GM12872 (cell line): Measurements from ENCODE around the gene KLF1.

Experiments
- TF ChIP-seq, protein P1 (sequence below): IDR thresholded peaks from 3 replicates; pipeline ENCODE4 v1.5.1; 2011; ENCODE audit warnings: low read depth, mild to moderate bottlenecking, low read length, moderate library complexity; ENCODE audit not compliant: insufficient read depth

Gene KLF1

DNA sequence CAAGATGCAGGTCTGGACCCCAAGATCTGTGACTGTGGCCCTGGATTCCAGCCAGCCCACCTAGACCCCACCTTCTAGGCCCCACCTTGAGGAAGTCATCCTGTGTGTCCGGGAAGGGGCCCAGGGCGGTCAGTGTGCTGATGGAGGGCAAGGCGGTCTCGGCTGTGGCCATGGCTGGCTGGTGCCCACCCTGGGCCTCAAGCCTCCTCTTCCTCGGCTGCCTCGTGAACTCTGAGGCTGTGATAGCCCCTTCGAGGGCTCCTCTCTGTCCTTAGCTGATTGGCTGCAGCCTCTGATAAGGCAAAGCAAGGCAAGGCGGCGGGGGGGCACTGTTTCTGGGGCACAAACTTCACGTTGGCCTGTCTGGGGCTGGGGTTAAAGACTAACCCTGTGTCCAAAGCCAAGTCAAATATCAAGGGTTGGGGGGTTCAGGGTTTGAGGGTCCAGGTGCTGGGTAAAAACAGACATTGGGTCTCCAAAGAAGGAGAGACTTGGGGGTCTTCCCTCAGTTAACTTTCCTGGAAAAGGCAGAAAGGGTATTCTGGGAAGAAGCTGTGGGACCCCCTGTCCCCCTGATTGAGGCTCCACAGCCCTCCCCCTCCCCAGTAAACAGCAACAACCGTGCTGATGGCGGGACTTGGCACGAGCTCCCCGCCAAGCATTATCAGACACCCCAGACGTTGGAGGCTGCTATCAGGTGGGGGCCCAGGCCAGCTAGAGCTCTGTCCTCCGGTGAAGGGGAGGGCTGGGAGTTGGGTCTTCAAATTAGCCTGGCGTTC, at the start of gene KLF1:
TSS of gene KLF1 (minus strand) at position 233 of the 779 bp plus-strand sequence. CDS start at position 172, 61 bp downstream.
- TF ChIP-seq, protein P1, sequence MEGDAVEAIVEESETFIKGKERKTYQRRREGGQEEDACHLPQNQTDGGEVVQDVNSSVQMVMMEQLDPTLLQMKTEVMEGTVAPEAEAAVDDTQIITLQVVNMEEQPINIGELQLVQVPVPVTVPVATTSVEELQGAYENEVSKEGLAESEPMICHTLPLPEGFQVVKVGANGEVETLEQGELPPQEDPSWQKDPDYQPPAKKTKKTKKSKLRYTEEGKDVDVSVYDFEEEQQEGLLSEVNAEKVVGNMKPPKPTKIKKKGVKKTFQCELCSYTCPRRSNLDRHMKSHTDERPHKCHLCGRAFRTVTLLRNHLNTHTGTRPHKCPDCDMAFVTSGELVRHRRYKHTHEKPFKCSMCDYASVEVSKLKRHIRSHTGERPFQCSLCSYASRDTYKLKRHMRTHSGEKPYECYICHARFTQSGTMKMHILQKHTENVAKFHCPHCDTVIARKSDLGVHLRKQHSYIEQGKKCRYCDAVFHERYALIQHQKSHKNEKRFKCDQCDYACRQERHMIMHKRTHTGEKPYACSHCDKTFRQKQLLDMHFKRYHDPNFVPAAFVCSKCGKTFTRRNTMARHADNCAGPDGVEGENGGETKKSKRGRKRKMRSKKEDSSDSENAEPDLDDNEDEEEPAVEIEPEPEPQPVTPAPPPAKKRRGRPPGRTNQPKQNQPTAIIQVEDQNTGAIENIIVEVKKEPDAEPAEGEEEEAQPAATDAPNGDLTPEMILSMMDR, result no peak

DNA sequence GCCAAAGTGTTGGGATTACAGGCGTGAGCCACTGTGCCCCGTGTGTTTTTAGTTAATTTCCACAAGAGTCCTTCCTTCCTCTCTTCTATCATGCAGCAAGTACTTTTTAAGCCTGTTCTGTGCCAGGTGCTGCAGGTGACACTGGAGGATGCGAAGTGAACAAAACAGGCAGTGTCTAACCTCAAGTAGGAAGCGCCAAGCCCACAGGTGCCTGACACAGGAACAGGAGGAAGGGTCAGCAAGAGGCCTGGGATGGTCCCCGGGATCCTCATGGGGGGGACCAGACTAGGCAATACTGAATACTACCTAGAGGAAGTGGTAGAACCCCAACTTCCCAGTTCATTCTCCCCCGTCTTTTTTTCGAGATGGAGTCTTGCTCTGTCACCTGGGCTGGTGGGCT, 49.6 kb upstream of the KLF1 start:
- TF ChIP-seq, protein P1, result no peak

DNA sequence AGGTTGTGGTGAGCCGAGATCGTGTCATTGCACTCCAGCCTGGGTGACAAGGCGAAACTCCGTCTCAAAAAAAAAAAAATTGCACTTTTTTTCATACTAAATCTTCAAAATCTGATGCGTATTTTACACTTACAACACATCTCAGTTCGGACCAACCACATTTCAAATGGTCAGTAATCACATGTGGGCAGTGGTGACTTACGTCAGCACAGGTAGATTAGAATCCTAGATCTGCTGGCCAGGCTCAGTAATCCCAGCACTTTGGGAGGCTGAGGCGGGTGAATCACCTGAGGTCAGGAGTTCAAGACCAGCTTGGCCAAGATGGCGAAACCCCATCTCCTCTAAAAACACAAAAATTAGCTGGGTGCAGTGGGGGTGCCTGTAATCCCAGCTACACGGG, 48.1 kb upstream of the KLF1 start:
- TF ChIP-seq, protein P1, result no peak

DNA sequence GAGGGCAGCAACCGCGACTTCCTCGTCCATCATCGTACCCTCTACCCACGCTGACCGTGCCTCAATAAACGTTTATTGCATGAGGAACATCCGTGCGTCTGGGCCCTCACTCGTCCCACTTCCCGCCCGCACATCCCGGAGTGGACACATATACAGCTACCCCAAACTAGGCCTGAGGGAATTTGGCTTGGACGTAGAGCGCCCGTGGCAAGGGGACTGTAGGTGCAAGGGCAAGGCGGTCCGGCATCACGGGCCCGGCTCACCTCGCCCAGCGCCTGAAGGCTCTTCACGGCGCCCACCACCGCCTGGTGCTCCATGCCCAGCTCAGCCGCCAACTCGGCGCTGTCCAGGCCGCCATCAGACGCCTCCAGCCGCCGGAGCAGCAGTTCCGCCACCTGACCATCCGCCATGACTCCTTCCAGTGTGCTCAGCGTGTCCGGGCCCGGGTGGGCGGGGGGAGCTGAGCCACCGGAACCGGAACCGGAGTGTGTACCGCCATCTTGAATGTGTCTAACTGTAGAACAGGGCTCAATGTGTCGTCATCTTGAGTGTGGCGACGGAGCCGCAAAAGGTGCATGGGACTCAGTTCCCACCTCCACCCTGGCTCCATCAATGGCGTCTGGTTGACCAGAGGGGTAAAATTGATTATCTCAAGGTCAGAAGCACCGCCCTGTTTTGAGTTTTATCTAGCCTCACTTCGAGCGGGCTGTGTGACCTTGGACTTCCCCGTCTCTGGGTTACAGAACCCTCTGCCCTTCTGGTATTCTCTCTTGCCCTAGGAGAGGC, 46.5 kb upstream of the KLF1 start, which contains the start of gene FARSA:
TSS of gene FARSA (minus strand) at position 425 of the 786 bp plus-strand sequence. CDS start at position 410, 15 bp downstream.
- TF ChIP-seq, protein P1, result no peak

DNA sequence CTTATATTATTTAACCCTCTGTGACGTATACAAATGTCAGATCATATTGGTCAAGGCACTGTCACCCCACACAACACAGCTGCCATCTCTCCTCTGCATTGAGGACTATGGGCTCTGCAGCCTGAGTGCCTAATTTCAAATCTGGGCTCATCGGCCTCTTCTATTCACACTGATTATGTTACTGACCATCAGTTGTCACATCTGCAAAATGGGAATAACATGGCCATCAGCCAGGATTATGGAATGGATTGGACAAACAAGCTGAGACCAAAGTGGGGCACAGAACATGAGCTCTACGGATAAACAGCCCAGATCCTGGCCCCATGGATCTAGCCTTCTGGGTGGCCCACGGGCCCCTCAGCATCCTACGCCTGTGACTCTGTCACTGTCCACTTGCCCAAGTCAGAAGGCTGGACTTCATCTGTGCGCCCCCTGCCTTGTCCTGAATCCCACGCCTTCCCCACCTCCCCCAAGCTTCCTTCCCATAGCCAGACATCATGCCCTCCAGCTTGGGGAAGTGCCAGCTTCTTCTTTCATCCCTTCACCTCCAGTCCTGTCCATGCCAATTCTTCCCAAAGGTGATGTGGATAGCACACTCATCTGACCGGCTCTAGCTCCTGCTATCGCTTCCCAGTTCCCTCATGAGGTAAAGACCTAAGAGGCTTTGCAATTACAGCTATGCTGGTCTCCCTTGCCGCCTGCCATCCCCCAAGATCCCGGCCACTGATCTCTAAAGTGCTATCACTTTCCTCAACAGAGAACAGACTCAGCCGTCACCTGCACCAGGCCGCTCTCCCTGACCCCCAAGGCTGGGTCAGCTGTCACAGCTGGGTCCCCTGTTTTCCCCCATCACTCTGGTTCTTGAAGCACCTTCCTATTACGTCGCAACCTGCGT, 45.6 kb upstream of the KLF1 start:
- TF ChIP-seq, protein P1, result no peak

DNA sequence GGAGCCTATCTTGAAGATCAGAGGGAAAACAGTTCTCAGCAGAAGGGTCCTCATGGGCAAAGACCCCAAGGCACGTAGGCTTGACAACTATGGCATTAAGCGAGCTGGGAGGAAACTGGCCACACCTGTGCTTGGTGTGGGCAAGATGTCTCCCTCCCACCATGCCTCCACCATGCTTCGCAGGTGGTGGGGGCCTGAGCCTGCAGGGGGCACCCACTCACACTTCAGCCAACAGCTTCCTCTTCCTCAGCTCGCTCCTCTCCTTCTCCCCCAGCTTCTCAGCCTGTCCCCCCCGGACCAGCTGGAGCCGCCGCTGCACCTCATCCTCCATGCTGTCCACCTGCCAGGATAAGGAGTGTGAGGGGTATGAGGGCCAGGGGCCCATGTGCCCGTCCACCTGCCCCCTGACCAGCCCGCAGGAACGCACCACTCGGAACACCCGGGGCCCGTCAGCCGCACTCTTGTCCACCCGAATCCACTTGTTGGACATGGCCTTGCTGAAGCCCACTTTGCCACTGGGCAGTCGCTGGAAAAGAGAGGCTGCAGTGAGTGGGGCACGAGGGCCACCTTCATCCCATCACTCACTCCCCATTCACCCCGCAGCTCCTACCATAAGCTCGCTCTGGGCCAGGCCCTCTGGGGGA, 43.1 kb upstream of the KLF1 start:
- TF ChIP-seq, protein P1, result 0 out of 3 replicates have a peak, but pooled peaks have one; percentile 4
